Measurements from ENCODE around the gene ODF4.
A peak's percentile ranks its signal among the peaks of the same experiment; 100 is the strongest.
"Not testable (repeated sequence)": the region's sequence is repeated elsewhere in the genome, so short reads cannot be mapped to it uniquely, and the experiment has no call there.

Gene ODF4

GRCh38 chr17:8369944-8370343 is 30.3 kb downstream of the ODF4 start:
- no peak for DNase-seq (ENCODE audit: low read depth)

GRCh38 chr17:8371786-8372185 is 32.1 kb downstream of the ODF4 start:
- DNase-seq (ENCODE audit: low read depth), result no peak

DNA sequence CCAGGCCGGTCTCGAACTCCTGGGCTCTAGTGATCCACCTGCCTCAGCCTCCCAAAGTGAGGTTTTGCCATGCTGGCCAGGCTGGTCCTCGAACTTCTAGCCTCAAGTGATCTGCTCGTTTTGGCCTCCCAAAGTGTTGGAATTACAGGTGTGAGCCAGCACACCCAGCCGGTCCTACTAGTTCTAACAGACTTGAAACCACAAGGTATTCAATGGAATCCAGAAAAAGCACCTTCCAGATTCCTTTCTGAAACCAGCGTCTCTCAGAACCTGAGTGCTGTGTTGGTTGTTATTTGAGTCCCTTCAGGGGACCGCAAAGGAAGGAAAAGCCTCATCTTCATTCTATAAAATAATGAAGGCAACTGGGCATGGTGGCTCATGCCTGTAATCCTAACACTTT is 32.8 kb downstream of the ODF4 start:
- no peak for DNase-seq (ENCODE audit: low read depth)

- DNase-seq (ENCODE audit: low read depth), result not testable (repeated sequence)
Observed at GRCh38 chr17:8373856-8374255, 34.2 kb downstream of the ODF4 start.

GRCh38 chr17:8375738-8376259 is 36.2 kb downstream of the ODF4 start:
- no peak for DNase-seq (ENCODE audit: low read depth)

DNA sequence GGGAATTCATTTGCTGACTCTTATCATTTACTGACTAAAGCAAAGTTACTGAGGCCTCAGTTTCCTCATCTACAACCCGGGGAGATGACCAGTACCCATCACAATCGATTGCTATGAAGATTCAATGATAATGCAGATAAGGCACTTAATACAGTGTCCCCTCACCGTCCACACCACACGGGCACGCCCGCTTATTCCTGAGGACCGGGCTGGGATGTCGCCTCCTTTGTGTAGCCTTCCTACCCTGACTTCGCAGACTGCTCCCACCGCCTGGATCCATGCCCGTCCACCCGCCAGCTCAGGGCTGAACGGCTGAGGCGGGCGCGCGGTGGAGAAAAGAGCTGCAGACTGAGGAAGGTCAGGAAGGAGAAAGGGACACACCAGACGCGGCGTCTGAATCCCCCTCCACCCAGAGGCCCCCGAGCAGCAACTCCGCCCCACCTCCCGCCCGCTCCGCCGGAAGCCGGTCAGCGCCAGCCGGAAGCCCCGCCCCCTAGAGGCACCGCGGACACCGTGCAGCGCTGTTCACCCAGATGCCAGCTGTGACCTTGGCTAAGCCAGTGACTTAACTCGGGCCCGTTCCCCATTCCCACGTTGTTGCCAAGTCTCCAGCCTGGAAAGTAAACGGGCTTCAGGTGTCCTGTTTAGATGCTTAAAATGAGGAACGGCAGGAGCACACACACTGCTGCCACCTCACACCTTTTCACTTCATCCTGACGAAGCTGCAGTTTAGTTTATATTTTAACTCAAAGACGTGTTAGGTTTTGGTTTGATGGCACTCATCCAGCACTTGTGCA is 36.8 kb downstream of the ODF4 start, which contains the start of gene KRABD2:
TSS of gene KRABD2 (minus strand) at position 434 of the 797 bp plus-strand sequence.
- peak; percentile 79 for DNase-seq (ENCODE audit: low read depth)

DNA sequence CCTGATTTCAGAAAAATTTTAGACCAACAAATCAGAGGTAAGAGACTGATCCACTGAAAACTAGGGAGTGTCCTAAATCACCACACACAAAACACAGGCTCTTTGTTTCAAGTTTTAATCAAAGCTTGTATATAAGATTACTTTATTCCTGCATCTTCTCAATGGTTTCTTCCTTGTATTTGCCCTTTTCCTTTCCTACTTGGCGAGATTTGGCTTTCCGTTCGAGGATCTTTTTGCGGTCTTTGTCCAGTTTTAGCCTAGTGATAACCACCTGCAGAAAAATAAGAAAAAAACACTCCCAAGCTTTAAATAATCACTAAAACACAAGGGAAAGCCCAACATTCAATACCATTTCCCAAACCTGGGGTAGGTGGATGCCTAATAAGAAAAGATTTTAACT is 37.8 kb downstream of the ODF4 start:
- no peak for DNase-seq (ENCODE audit: low read depth)

DNA sequence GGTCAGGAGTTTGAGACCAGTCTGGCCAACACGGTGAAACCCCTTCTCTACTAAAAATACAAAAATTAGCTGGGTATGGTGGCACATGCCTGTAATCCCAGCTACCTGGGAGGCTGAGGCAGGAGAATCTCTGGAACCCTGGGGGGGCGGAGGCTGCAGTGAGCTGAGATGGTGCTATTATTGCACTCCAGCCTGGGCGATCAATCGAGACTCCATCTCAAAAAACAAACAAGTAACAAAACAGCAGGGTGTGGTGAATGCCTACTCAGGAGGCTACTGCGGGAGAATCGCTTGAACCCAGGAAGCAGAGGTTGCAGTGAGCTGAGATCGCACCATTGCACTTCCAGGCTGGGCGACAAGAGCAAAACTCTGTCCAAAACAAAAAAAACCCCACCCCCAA is 38.5 kb downstream of the ODF4 start:
- DNase-seq (ENCODE audit: low read depth), result not testable (repeated sequence)

- no peak for DNase-seq (ENCODE audit: low read depth)
Observed at GRCh38 chr17:8380049-8380448, 40.4 kb downstream of the ODF4 start.

- DNase-seq (ENCODE audit: low read depth), result no peak
Observed at GRCh38 chr17:8382052-8382879, 42.6 kb downstream of the ODF4 start.

DNA sequence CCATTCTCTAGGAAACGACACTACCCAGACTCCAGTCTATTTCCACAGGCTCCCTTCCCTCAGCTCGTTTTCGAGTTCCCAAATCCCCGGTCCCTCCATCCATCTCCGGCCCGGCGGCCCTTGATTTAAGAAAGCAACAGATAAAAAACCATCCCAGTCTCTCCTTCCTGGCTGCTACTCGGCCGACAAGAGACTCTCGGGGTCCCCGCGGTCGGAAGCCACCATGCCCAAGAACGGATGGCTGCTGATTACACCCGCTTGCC is 43.2 kb downstream of the ODF4 start:
- DNase-seq (ENCODE audit: low read depth), result no peak

DNA sequence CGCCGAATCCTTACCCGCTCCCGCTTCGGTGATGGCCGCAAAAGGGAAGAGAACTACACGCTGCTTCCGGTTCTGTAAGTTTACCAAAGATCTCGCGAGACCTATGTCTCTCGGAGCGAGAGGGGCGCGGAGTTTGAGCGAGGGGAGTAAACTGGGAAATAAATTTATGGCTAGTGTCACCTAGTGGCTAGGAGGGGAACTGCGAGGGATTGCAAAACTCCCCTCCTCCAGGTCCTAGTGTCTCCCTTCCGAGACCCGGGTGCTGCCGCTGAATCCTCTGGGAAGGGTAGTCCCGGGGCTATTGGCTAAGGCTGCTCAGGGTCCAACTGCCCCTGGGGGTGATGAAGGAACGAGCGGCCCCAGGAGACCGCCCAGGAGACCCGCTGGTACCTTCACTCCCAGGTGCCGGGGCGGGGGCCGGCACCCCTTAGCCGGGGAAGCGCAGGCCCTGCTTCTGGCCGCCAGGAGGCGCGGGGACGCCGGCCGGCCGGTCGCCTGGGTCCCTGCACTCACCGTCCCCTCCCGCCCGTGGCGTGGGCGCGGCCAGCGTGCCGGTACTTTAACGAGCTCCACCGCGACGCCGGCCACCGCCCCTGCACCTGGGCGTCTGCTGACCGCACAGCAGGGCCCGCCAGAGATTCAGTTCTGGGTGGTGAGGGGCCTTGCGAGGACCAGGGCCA is 43.6 kb downstream of the ODF4 start, which contains the start of gene RPL26:
TSS of gene RPL26 (minus strand) at position 51 of the 680 bp plus-strand sequence. CDS start 883 bp downstream, outside the sequence.
- DNase-seq (ENCODE audit: low read depth), result peak; percentile 85

DNA sequence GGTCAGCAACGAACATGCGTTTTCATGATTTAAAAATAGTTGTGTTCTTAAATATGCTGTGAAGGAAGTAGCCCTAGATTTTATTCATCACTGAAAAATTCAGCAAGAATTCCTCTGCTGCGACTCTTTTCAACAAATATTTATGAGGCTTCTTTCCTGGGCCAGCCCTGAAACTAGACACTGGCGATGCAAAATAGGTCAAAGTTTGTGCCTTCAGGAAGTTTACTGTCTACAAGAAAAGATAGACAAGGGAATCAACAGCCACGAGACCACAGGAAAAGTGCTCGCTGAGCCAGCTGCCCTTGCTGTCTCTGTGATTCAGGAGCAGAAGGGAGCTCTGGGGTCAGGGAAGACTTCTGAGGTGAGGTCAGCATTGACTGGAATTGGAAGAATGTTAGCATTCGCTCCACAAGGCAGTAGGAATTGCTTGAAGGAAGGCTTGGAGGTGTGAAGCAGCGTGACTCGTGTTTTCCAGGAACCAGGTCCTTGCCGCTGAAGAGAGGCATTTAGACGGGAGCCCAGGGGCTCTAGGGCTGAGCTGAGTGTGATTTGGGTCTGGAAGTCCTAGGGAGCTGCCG is 45.2 kb downstream of the ODF4 start:
- no peak for DNase-seq (ENCODE audit: low read depth)

GRCh38 chr17:8386841-8387240 is 47.2 kb downstream of the ODF4 start:
- DNase-seq (ENCODE audit: low read depth), result no peak

DNA sequence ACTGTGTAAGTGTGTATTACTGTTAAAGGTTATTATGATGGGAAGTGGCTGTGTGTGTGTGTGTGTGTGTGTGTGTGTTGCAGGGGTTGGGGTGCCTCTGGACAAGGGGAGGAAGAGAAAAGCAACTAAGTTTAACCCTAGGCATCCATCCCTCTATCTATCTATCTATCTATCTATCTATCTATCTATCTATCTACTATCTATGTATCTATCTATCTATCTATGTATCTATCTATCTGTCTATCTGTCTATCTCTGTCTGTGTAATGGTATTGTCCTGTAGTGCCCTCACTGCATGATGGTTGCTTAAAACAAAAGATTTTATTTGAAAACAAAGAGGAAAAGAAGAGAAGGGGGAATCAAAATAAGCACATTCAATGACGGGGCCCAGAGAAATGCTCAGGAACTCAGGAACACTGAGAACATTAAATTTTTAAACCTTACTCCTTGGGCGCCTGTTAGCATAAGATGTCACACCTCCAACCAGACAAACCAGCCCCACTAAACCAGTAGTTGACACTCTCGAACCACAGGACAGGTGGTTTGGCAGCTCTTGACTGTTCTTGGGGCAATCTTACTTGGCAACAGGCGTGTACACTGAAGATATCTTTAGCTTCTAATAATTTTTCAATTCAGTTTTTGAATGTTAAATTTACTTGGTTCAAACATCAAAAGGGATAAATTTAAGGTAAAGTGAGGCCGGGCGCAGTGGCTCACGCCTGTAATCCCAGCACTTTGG is 48.4 kb downstream of the ODF4 start:
- no peak for DNase-seq (ENCODE audit: low read depth)

DNA sequence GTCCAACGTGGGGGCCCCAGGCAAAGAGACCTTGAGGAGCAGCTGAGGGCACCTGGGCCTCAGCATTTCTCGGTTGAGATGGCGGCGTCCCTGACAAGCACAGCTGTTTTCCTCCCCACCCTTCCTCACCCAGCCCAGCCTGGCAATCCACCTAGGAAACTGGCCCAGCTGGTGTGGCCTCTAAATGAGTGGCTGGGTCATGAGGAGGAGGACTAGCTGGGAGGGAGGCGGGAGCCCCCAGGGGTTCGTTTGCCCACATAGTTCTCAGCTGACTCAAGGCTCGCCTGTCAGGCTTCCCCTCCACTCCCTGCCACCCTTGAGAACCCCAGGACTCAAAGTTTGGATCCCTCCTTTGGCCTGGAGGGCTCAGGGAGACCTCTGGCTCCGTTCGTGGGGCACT is 52.1 kb downstream of the ODF4 start:
- no peak for DNase-seq (ENCODE audit: low read depth)

DNA sequence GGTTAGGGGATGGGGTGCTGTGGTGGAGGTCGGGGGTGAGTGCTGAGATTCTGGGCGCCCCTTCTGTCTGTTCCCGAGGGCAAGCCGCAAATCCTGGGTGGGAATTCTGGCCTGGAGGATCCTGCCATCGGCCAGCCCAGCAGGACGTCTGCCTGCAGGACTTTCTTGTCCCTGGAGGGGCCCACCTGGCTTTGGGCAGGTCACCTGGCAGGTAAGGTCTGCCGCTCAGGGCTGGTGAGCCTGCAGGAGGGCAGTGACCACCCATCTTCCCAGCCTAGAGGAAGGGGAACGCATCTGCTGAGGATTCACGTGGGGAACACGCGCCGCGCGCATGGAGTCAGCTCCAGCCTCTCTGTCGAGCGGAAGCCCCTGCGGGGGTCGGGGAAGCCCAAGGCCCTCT is 52.6 kb downstream of the ODF4 start:
- no peak for DNase-seq (ENCODE audit: low read depth)

- DNase-seq (ENCODE audit: low read depth), result no peak
Observed at GRCh38 chr17:8392674-8393469, 53.2 kb downstream of the ODF4 start.

GRCh38 chr17:8393470-8394231 is 54.0 kb downstream of the ODF4 start:
- no peak for DNase-seq (ENCODE audit: low read depth)

DNA sequence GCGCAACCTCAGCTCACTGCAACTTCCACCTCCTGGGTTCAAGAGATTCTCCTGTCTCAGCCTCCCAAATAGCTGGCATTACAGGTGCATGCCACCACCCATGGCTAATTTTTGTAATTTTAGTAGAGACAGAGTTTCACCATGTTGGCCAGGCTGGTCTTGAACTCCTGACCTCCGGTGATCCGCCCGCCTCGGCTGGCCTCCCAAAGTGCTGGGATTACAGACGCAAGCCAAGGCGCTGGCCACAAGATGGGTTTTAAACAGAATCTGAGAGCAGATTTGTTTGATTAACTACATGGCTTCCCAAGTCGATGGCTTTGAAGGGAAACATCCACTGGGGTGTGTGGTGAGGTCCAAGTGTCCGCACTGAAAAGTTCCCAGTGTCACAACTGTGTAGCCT is 54.9 kb downstream of the ODF4 start:
- DNase-seq (ENCODE audit: low read depth), result not testable (repeated sequence)
